Heart left ventricle (tissue), 13 donors: Measurements from ENCODE around the gene THAP11.

Source experiments
- POLR2A ChIP-seq, 2 donors: fragments of 450-650 bp; IDR thresholded peaks; one replicate each; pipeline ENCODE4 v1.6.1; 2017; ENCODE audit warnings: antibody characterized with exemption in 2 of 2, mild to moderate bottlenecking in 2 of 2, moderate library complexity in 2 of 2
- TF ChIP-seq, protein P1 (sequence below), 12 donors: fragments of 200-600 bp; sonication (generic) in 4 of 12; IDR thresholded peaks; one replicate each; pipeline versions ENCODE4 v1.5.0 to v1.8.0; 2018 to 2022; ENCODE audit warnings: antibody characterized with exemption in 12 of 12, mild to moderate bottlenecking in 5 of 12
- donor health status: ischemic (EF 13 %, LVEDD 7.1; RV severe dilation, severe dysfunction).
- donor health status: DM: no; HTN: yes; CAD: no.
- donor health status: DM: no; HTN: no; CAD: no.
- donor health status: ischemic (EF 25% LVEDD 6.9; RV normal size, moderate dysfunction).
- donor health status: ischemic (EF 25% LVEDD 5.7; RV mildly dilated, moderate dysfunction).
- donor health status: ischemic (EF 35%, LVEDD 5.7; RV mildly dilated, moderate dysfunction).
- donor health status: nonischemic (EF 11% LVEDD 7.7; RV severe dilation, severe dysfunction).
- donor health status: DM: yes; HTN: yes; CAD: no.
- donor health status: PGD.
- donor health status: ischemic (EF 29% LVEDD 5.4; RV normal size, mild dysfunction).
- donor health status: nonischemic (EF 23%, LVEDD 6.1; RV moderate dilation, normal function).

GRCh38 chr16:67869653-67870052 lies 27.5 kb downstream of the THAP11 start:
- TF ChIP-seq, protein P1, sequence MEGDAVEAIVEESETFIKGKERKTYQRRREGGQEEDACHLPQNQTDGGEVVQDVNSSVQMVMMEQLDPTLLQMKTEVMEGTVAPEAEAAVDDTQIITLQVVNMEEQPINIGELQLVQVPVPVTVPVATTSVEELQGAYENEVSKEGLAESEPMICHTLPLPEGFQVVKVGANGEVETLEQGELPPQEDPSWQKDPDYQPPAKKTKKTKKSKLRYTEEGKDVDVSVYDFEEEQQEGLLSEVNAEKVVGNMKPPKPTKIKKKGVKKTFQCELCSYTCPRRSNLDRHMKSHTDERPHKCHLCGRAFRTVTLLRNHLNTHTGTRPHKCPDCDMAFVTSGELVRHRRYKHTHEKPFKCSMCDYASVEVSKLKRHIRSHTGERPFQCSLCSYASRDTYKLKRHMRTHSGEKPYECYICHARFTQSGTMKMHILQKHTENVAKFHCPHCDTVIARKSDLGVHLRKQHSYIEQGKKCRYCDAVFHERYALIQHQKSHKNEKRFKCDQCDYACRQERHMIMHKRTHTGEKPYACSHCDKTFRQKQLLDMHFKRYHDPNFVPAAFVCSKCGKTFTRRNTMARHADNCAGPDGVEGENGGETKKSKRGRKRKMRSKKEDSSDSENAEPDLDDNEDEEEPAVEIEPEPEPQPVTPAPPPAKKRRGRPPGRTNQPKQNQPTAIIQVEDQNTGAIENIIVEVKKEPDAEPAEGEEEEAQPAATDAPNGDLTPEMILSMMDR (IDR thresholded peaks at IDR 0.05), result no peak
- no peak for TF ChIP-seq POLR2A (IDR thresholded peaks at IDR 0.05)
